Measurements from ENCODE around the gene PCBD1.

Gene PCBD1

DNA sequence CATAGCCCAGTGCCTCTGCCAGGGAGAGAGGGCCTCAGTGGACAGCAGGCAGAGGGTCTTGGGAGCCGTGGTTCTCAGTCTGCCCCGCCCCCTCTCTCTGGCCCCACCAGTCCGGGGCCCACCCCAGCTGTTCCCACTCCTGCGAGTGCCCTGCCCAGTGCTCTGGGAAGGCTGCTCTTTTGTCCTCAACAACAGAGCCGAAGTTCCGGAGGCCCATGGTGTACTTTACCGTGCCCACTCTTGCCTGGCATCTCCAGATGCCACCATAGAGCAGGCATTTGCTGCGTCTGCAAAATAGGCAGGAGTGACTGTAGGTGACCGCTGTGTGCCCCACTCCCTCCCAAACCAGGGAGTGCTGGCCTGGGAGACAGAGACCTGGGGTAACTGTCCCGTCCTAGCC is 29.3 kb upstream of the PCBD1 start:
- DNase-seq (ENCODE audit: low read depth, low spot score), result no peak

DNA sequence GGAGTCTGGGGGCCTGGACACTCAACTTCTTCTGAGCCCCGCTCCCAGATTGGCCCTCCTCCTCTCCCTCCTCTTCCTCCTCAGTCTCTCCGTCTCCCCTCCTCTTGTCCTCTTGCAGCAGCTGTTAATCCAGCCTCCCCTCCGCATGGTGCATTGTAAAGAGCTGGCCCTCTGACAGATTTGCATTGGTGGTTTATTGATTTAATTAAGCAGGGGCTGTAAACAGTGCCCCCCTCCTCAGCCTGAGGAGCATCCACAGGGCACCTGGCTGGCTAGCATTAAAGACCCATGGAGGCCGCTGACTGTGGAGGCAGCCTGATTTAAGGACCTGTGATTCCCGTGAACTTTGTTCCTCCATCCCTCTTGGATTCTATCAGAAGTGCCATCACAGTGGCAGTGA is 28.9 kb upstream of the PCBD1 start:
- DNase-seq (ENCODE audit: low read depth, low spot score), result no peak

DNA sequence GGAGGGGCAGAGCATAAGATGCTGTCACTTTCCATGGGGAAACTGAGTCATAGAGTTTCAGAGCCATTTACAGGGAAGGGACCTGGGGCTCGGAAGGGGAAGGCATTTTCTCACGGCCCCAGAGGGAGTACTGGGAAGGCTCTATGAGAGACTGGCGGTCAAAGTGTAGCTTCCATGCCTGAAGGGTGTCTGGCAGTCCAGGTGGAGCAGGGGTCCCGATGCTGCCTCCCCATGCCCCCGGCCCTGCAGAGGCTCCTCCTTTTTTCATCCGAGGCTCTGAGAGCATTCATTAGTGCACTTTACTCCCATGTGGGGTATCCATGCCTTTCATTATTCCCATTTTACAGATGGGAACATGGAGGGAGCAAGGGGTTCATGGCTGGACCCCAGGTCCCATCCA is 27.9 kb upstream of the PCBD1 start:
- DNase-seq (ENCODE audit: low read depth, low spot score), result no peak

DNA sequence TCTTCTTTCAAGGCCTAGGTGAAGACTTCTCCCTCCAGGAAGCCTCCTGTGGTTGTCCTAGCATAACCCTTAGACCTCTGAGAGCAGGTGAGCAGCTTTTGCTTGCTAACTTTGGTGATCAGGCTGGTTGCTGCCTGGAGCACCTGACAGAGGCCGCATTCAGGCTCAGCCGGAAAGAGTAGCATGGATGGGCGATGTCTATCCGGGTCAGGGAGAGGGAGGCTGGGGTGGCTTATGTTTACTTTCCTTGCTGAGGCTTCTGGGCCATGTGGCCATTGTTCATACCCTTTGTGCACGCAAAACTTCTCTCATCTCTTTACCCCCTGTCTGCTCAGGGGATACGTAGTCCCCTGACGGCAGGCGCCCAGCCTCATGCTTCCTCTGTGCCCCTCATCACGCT is 27.4 kb upstream of the PCBD1 start:
- DNase-seq (ENCODE audit: low read depth, low spot score), result no peak

DNA sequence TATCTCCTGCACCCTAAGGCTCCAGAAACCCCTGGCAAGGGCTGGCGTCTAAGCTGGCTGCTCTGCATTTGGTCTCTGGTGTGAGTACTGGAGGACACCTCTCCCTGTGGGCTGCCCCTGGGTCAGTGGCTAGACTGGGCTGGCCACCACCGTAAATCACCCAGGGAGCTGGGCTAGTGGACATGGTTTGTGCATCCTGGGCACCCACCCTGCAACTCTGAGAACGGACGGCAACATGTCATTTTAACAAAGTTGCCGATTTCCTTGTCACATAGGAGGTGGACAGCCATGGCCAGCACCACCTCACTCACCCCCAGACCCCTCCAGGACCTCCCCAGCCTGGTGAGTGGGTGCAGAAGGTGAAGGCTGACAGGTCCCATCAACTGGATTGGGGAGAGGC is 26.8 kb upstream of the PCBD1 start:
- no peak for DNase-seq (ENCODE audit: low read depth, low spot score)

DNA sequence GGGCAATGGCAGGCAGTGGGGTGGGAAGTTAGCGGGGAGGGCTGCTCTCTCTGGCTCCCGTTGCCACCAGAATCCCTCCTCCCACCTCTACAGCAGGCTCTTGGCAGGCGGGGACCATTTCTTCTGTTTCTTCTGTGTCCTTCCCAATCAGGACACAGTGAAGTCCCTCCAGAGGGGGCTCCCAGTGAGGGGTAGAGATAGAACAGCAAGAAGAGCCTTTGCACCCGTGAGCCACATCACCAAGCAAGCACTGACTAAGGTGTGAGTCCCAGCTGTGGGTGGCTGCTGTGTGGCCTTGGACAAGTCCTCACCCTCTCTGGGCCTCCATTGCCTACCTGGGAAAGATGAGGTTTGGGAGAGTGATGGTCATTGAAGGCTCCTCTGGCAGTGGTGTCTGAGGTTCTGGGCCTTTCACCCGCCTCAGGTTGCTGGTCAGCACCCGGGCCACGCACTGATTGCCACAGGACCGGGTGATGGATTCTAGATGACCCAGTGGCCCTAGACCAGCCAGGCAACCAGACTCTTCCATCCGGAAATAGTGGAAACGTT is 26.0 kb upstream of the PCBD1 start:
- no peak for DNase-seq (ENCODE audit: low read depth, low spot score)

DNA sequence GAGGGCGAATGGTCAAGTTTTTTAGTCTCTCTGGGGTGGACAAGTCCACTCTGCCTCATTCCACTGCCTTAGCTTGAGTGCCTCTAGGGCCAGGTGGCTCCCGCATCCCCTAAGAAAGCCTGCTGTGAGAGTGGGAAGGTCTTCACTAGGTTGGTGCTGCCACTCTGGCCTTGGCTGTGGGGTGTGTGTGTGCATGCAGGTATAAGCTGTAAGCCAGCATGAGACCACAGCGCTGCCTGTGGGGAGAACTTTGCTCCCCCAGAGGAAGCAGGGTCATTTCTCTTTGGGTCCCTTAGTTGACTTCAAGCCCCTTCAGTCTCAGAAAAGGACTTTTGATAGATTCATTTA is 25.5 kb upstream of the PCBD1 start:
- DNase-seq (ENCODE audit: low read depth, low spot score), result no peak

DNA sequence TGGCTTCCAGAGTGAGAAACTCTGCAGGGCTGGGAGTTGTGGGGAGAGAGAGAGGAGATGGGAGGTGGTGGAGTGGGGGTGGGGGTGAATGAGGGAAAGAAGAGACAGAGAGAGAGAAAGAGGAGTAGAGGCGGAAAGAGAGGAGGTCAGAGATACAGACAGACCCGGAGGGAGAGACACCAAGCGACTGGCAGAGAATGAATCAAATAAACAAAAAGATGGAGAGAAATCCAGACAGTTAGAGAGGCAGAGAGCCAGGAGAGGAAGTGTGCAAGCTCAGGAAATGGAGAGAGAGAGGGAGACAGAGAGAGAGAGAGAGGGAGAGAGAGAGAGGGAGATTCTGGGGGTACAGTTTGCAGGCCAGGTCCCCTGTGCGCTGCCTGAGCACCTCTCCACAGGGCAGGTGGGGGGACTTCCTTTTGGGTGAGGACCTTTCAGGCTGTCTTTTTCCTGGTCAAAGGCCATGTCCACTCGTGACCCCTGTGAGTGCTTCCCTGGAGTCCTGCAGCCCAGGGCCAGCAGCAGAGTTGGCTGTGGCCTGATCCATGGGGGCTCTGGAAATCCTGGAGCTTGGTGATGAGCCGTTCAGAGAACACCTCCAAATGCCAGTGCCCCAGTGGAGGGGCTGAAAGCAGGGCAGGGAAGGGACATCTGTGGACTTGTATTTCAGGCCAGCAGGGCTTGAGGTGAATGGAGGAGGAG is 25.0 kb upstream of the PCBD1 start:
- no peak for DNase-seq (ENCODE audit: low read depth, low spot score)

DNA sequence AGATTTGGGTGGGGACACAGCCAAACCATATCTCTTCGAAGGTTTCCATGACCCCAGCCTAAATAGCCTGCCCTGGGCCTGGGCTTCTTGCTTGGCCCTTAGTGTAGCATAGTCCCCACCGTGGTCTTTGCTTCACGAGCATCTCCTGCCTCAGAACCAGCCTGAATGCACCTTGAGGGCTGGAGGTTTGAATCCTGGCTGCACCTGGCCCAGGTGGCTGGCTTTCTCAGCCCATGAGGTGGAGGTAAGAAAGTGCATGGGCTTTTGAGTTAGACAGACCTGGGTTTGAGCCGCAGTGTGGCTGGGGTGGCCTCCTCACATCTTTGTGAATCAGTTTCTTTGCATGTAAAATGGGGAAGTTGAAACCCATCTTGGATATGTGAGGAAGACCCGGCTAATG is 24.2 kb upstream of the PCBD1 start:
- no peak for DNase-seq (ENCODE audit: low read depth, low spot score)

DNA sequence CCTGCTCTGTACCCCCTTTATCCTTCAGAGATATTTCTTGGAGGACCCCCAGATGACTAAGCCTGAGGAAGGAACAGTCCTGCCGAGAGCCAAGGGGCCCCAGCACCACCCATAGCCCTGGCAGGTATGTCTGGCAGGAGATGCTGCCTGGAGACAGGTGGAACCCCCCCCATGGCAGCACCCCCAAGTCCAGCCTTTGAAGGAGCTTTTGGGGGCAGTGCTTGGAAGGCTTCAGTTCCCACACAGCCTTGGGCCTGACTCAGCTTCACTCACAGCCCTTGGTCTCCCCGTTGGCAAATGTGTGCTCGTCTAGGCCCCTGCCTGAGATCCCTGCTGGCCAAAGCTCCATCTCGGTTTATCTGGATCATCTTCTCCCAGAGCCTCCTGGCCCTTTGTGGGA is 23.0 kb upstream of the PCBD1 start:
- DNase-seq (ENCODE audit: low read depth, low spot score), result no peak

DNA sequence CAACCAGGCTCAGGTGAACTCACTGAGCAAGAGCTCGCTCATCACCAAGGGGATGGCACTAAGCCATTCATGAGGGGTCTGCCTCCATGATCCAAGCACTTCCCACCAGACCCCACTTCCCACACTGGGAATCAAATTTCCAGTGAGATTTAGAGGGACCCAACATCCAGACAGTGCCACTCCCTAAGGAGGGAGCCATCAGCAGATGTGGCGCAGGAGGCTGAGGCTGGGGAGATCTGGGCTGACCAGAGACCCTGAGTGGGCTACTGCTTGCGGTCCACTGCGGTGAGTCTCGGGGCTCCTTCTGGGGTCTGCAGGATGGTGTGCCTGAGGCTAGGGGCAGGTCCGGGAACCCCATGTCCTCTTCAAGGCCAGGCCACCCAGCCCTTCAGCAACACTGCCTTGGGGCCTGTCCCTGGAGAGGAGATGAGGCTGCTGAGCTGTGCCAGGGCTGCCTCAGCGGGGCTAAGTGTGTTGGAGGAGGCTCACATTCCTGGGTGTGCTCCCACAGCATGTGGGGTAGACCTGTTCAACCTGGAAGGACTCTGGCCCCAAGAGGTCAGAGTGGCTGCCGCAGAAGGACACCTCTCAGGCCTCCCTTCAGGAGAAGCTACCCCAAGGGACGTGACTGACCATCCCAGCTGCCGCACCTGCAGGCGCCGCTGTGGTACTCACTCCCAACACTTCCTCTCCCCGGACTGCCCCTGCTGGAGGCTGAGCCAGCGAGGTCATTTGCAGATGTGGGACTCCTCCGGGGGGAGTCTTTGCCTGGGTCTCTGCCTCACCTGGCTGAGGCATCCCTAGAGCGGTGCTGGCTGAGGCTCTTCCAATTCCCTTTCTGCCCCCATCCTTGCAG is 22.3 kb upstream of the PCBD1 start:
- DNase-seq (ENCODE audit: low read depth, low spot score), result no peak

DNA sequence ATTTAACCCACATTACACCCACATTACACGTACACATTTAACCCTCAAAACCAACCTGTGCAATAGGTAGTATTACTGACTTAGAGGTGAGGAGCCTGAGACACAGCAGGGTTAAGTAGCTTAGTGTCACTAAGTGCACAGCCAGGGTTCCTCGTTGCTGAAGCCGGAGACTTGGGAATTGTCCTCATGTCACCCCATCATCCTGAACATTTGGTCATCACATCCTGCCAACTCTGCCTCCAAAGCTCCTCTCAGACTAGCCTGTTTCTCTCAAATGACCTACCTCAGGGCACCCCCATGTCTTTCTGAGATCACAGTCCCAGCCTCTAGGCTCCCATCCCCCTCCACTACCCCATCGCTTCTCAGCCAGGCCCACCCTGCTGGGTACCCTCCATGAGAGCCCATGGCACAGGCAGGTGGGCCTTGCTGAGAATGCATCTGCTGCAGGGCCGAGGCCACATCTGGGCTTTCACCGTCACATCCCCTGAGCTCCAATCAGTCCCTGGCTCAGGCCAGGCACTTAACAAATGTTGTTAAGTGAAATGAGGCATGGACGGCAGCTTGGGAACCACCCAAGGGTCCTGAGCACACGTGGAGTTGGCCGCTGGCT is 21.1 kb upstream of the PCBD1 start:
- no peak for DNase-seq (ENCODE audit: low read depth, low spot score)

DNA sequence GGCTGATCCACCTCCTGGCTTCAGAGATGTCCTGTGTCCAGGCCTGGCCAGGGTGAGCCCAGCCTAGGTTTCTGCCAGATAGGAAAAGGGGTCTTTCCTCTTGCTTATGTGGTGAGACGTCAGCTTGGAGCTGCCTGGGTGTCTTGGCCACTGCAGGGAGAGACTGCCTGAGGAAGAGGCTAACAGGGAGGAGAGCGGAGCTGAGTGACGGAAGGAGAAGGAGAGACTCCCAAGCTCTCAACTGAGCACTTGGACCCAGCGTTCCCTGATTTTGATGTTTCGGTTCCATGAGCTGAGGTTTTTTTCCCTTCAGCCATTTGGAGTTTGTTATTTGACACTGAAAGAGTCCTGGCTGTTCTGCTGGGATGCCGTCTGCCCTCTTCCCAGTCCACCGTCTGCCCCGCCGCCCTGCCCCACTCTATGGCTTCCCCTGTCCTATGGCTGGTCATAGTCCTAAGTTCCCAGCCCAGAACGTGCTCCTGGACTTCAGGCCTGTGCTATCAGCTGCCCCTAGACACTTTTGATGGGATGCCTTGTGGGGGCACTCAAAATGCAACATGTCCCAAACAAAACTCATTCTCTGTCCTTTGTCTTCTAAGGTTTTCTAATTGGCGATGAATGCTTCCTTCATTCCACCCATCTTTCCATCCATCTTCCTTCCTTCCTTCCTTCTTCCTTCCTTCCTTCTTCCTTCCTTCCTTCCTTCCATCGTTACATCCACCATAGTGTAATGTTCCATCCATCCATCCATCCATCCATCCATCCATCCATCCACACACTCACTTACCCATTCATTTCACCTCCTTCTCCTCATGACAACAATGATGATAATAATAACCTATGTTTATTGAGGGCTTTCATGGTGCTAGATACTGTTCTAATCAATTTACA is 20.3 kb upstream of the PCBD1 start:
- no peak for DNase-seq (ENCODE audit: low read depth, low spot score)

DNA sequence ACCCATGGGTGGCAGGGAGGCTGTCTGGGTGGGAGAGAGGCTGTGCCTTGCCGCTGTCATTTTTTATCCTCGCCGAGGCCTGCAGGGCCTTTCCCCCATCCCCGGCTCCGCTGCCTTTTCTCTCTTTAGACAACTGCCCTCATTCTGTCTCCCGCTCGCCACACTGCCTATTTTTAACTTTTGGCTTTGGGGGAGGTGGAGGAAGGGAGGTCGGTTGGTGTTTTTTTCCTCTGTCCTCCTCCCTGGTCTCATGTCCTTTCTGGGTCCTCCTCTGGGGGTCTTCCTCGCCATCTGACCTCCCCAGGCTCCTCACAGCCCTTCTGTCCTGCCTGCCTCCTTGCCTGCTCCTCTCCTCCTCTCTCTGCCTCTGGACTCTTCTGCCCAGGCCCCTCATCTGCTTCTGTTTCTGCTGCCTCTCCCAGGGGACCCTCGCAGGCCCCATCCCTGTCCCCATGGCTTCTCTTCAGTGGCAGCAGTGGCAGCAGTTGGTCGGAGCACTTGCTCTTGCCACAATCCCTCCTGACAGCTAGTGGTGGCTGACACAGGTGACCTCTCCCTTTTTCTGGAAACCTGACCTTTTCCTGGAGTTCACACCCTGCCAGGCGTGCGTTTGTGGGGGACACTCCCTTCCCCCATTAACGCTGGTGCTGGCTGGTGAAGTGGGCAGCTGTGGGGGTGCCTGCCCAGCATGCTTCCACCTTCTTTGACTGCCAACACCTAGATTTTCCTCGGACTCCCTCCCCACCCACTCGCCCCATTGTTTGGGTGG is 19.5 kb upstream of the PCBD1 start:
- DNase-seq (ENCODE audit: low read depth, low spot score), result no peak

DNA sequence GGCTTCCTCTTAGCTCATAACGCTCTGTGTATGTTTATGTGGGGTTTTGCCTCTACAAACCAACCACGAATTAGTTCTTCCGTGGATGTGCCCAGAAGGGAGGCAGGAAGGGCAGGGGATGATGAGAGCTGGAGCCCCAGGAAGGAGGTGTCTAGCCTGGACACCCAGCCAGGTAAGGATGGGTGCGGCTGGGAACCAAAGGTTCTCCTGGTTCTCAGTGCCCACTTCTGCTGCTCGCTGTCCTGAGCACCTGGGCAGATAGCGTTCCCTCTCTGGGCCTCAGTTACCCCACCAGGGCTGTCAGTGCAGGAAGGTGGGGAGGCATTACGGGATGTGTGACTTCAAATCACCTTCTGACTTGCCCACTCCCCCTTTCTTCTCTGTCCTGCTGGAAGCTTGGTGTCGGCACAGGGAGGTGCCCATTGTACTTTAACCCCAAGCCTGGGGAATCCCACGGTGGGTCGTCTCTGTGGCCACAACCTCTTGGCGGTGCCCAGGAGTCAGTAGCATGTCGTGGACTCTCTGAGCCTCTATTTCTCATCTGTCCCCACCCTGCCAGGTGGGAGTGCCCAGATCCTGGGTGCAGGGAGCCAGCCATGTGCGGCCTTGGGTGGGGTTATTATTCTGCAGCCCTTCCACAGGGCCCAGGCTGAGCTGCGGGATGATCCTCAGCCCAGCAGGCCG is 18.7 kb upstream of the PCBD1 start:
- DNase-seq (ENCODE audit: low read depth, low spot score), result no peak

DNA sequence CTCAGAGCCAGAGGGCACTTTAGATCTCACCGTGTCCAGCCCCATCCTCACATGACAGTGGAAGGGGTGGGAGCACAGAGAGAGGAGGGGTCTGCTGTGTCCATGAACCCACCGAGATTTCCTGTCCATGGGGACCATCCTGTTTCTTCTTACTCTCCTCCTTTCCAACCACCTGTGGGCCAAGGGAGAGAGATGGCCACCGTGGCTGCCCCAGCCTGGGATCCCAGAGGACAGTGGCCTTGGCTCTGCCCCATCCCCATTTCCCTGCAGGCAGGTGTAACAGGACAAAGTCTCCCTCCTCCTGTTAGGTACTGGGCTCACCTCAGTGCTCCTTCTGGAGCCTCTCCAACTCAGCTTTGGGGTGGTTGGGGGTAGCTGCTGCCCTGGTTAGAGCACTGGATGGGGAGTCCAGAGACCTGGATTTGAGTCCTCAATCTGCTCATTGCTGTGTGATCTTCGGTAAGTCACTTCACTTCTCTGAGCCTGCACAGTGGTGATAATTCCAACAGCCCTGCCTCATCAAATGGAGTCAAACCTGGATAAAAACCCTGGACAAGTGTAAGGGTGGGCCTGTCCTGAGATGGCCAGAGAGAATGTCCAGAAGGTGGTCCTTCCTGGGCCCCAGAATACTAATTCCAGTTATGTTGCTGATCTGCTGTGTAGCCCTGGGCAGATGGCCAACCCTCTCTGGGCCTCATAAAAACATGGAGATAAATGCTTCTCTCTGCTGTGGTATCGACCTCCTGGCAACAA is 17.8 kb upstream of the PCBD1 start:
- no peak for DNase-seq (ENCODE audit: low read depth, low spot score)

DNA sequence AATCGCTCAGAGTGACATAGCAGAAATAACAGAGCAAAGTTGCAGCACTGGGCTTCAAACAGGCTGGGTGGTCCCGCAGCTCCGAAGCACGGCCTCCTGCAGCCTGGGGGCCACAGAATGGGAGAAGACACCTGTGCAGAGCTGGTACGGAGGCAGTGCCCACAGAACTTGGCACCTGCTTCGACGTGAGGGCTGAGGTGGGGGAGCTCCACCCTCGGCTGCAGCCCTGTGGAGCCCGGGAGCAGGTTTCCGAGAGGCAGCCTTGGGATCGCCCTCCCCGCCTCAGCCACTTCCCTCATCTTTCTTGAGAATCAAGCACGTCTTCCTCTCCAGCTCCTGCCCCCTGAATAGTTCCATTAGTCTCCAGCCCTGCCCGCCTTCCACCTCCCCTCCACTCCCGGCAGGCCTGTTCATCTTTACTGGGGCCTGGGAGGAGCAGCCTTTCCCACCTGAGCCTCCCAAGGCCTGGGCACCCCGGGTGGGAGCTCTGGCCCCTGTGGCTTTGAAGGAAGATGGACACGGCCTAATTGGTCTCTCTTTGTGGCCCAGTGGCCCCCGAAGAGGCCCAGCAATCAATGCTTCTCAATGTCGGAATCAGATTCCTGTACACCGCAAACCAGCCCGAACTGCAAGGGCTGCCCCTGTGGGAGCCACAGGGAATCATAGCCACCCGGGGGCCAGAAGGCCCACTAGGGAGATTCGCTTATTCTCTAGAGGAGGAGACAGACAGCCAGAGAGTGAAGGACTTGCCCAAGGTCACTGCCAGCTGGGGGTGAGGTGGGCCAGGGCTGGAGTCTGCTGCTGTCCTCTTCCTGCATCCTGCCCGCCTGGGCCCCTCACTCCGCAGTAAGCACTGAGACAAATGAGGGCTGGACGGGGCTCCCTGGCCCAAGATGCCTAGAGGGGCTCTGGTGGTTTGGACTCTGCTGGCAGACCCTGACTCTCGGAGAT is 17.0 kb upstream of the PCBD1 start:
- DNase-seq (ENCODE audit: low read depth, low spot score), result no peak

DNA sequence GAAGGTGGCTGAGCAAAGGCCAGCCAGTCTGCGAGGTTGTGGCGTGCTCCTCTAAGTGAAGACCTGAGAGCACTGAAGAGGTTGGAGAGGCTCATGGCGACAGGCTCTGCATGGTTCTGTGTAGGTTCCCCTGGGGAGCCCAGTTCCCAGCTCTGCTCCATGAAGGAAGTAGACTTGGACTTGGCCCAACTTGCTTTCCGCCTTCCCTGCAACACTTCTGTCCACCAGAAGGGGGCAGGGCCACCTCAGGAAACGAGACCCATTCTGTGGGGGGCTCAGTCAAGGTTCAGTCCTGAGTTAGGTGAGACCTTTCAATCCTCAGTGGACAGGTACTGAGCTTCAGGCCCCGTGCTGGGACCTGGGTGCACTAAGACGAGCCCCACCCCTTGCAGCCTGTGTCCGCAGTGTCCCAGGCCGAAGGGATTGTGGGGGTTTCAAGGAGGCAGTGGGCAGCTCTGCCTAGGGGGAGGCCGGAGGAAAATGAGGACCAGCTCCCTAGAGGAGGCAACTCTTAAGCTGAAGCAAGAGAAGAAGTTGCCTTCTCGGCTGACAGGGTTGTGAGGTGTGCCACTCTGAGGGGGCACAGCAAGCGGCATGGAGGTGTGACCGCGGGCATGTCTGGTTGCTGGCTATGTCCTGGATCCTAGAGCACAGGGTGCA is 15.0 kb upstream of the PCBD1 start:
- DNase-seq (ENCODE audit: low read depth, low spot score), result no peak

Data from brain pericyte (primary cell).